ENCODE data around the gene ANKRD63. TPM values are rescaled to one million over a fixed set of nuclear protein-coding genes. Genes with fewer than 3 reads are reported as not detected.

ANKRD63 gene
- total RNA-seq, 4 donors from 2014 or later: not detected

- TF ChIP-seq POLR2A (IDR thresholded peaks at IDR 0.05): no peak
- no peak for TF ChIP-seq EP300 (IDR thresholded peaks at IDR 0.05)
- no peak for TF ChIP-seq CTCF (IDR thresholded peaks at IDR 0.05)
- H3K36me3 ChIP-seq: no peaks in the 10 kb centered on the region
- no peak overlapping the region for H3K4me3 ChIP-seq
- H3K27ac ChIP-seq: no peak overlapping the region
- DNase-seq (ENCODE audit: low spot score in 2 of 2): no peak
- H3K9me3 ChIP-seq: no peaks in the 10 kb centered on the region
- WGBS, 2 donors: 70 to 83% methylated on average over 12 of the region's 19 CpGs
- H3K27me3 ChIP-seq: peaks cover 0 to 25% of the 10 kb centered on the region in 2 donors
- peaks cover 0 to 13% (median 4%) of the 10 kb centered on the region in 4 donors for H3K4me1 ChIP-seq
Observed at GRCh38 chr15:40239693-40240618, 42.9 kb downstream of the ANKRD63 start.

- H3K27ac ChIP-seq: no peak overlapping the region
- no peak for TF ChIP-seq EP300 (IDR thresholded peaks at IDR 0.05)
- no peak for TF ChIP-seq CTCF (IDR thresholded peaks at IDR 0.05)
- TF ChIP-seq POLR2A (IDR thresholded peaks at IDR 0.05): no peak
- no peaks in the 10 kb centered on the region for H3K36me3 ChIP-seq
- H3K9me3 ChIP-seq: no peaks in the 10 kb centered on the region
- H3K27me3 ChIP-seq: peaks cover 0 to 25% of the 10 kb centered on the region in 2 donors
- H3K4me3 ChIP-seq: peak overlapping the region in 1 of 4 donors; percentile 40
- H3K4me1 ChIP-seq: peaks cover 0 to 13% (median 4%) of the 10 kb centered on the region in 4 donors
- WGBS, 2 donors: 18 to 31% methylated on average over 5 of the region's 5 CpGs
- no peak for DNase-seq (ENCODE audit: low spot score in 2 of 2)
Observed at GRCh38 chr15:40239404-40239692, 43.5 kb downstream of the ANKRD63 start.

DNA sequence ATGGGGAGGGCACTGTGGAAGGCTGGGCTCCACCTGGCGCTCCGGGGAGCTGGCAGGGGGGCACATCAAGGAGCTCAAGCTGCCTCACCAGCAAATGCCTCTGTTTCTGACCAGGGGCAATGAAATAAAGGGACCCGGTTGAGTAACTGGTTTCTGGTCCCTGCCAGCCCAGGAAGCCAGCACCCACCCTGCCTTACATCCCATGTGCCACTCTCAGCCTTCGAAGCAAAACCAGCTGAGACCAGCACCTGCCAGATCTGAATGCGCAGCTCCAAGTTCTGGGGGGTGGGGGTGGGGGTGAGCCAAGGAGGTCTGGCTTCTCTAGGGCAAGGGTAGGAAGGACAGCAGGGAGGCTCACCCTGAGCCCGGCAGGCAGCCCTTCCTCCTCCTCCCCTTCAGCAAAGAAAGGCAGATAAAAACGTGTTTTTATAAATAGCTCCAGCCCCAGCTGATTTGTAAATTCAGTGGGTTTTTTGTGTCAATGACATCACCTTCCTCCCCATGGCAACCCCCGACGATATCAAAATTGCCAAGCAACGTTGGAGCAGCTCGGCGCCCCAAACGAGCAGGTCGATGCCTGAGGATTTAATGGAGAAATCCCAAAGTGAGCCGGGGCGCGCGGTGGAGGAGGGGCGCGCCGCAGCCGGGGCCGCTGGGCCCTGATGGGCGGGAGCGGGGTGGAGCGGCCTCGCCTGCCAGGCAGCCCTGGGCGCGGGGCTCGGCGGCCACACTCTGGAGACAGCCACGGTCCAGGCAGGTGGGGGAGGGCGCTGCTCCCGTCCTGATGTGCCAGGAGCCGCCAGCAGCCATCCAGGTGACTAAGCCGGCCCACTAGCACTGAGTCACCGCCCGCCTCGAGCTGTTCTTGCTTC lies 44.1 kb downstream of the ANKRD63 start, which contains the start of gene PAK6:
TSS of gene PAK6 (plus strand) at position 532 of the 872 bp plus-strand sequence. CDS start 25,723 bp downstream, outside the sequence.
- whole genome bisulfite sequencing, 2 donors: 9% methylated on average over 27 to 39 of the region's 39 CpGs
- Histone ChIP-seq H3K9me3 (no peaks in the 10 kb centered on the region), H3K27ac (no peak within 1 kb of the TSS), H3K27me3 (peaks cover 0 to 25% of the 10 kb centered on the region in 2 donors), H3K4me1 (peaks cover 0 to 13% (median 4%) of the 10 kb centered on the region in 4 donors), H3K36me3 (no peaks in the 10 kb centered on the region), H3K4me3 (peak within 1 kb of the TSS in 1 of 4 donors; percentile 40)
- no peak for DNase-seq (ENCODE audit: low spot score in 2 of 2)
- TF ChIP-seq POLR2A (IDR thresholded peaks at IDR 0.05) (no peak), EP300 (IDR thresholded peaks at IDR 0.05) (no peak), CTCF (IDR thresholded peaks at IDR 0.05) (no peak)

DNA sequence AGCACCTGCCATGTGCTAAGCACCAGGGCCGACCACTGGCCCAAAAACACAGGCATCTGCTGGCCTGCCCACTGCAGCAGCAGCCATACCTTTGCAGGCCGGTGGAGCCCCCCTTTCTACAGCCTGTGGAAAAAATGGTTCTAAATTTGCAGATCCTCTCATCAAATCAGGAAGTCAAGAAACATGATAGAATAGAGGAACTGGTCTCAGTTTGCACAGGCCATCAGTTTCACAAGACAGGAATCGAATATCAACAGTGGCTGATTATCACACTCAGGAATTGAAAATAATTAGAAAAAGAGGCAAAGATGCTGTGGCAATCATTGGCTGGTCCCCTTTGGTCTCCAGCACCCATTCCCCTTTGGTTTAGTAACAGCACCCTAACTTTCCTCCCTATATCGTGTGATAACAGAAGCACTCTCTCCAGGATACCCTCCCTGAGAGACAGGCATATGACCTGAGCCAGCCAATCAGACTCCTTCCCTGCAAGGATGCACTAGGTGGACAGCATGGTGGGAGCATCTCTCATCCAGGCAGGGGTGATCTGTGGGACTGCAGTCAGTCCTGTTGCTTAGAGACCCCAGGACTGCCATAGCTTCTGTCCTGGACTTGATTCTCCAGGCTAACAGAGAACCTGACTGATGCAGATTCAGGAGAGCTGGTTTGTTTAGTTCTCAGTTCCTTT lies 47.5 kb downstream of the ANKRD63 start:
- H3K27ac ChIP-seq: no peak overlapping the region

More for the DNA sequence above, 47.5 kb downstream of the ANKRD63 start:
- TF ChIP-seq EP300 (IDR thresholded peaks at IDR 0.05) (no peak), CTCF (IDR thresholded peaks at IDR 0.05) (no peak), POLR2A (IDR thresholded peaks at IDR 0.05) (no peak)
- no peaks in the 10 kb centered on the region for H3K9me3 ChIP-seq
- DNase-seq (ENCODE audit: low spot score in 2 of 2): no peak
- peaks cover 0 to 24% of the 10 kb centered on the region in 2 donors for H3K27me3 ChIP-seq
- H3K4me3 ChIP-seq: no peak overlapping the region
- peaks cover 0 to 17% (median 4%) of the 10 kb centered on the region in 4 donors for H3K4me1 ChIP-seq
- 69 to 81% methylated on average over 4 of the region's 4 CpGs for WGBS, 2 donors
- H3K36me3 ChIP-seq: no peaks in the 10 kb centered on the region

Data from tibial nerve (tissue), 4 donors.